Esophagus muscularis mucosa (tissue), 4 donors: ENCODE measurements around the gene CTDSP1. TPM values are rescaled to one million over a fixed set of nuclear protein-coding genes. Genes with fewer than 3 reads are reported as not detected.

Experiments
- DNase-seq: peaks from one replicate; pipeline ENCODE4 v3.0.0-alpha.2; 2017; ENCODE audit errors: extremely low spot score
- H3K27ac ChIP-seq, 4 donors: fragments of 200-600 bp; sonication (generic); replicated peaks in 1 of 4; 1 replicate in 3 of 4; 2 replicates in 1 of 4; pipeline ENCODE4 v1.5.1; 2016 to 2019; ENCODE audit warnings: mild to moderate bottlenecking in 1 of 4
- H3K27me3 ChIP-seq, 4 donors: fragments of 200-600 bp; sonication (generic); one replicate each; pipeline versions ENCODE4 v1.5.1 to v1.6.0; 2016 to 2019
- H3K36me3 ChIP-seq, 4 donors: fragments of 200-600 bp; sonication (generic); one replicate each; pipeline ENCODE4 v1.5.1; 2016 to 2019
- H3K4me1 ChIP-seq, 4 donors: fragments of 200-600 bp; sonication (generic); one replicate each; pipeline ENCODE4 v1.5.1; 2016 to 2019
- H3K4me3 ChIP-seq, 4 donors: fragments of 200-600 bp; sonication (generic); 1 replicate in 2 of 4; 2 replicates in 2 of 4; pipeline ENCODE4 v1.5.1; 2016 to 2019; ENCODE audit warnings: mild to moderate bottlenecking in 4 of 4, moderate library complexity in 1 of 4
- H3K9me3 ChIP-seq, 4 donors: fragments of 200-600 bp; sonication (generic); 1 replicate in 3 of 4; 2 replicates in 1 of 4; pipeline ENCODE4 v1.5.1; 2016 to 2019
- EP300 ChIP-seq: sonication (generic); formaldehyde crosslinking; IDR thresholded peaks from one replicate; pipeline ENCODE4 v1.6.1; 2017; ENCODE audit warnings: antibody characterized with exemption
- POLR2A ChIP-seq: fragments of 450-650 bp; IDR thresholded peaks from one replicate; pipeline ENCODE4 v1.6.1; 2017; ENCODE audit warnings: antibody characterized with exemption, moderate library complexity, mild to moderate bottlenecking, low read depth
- POLR2AphosphoS5 ChIP-seq, 2 donors: sonication (generic); formaldehyde crosslinking; IDR thresholded peaks; one replicate each; pipeline ENCODE4 v1.6.1; 2017; ENCODE audit warnings: antibody characterized with exemption in 2 of 2
- WGBS: methylation state at CpG from one replicate; pipeline ENCODE4 v1.1.5; 2018; 5-methylcytosine and 5-hydroxymethylcytosine counted together
- intact Hi-C: fragments of 100-400 bp; cut with DNase I; formaldehyde crosslinking; loops from one replicate; pipeline ENCODE4 v1.15.1; 2023
- total RNA-seq, 4 donors: library from RNA; depleted of rRNA; stranded (reverse); fragments of >200 nt; gene quantifications; one replicate each; pipeline versions ENCODE4 v1.1.0 to v1.2.1, GENCODE V29; 2016
- TF ChIP-seq, protein P1 (sequence below), 3 experiments: fragments of 200-600 bp in 2 of 3; fragments of 450-650 bp in 1 of 3; sonication (generic) in 2 of 3; IDR thresholded peaks; one replicate each; pipeline ENCODE4 v1.5.1; 2017 to 2019; ENCODE audit warnings: antibody characterized with exemption in 3 of 3, mild to moderate bottlenecking in 2 of 3, moderate library complexity in 1 of 3

CTDSP1 gene
- total RNA-seq, 4 donors from 2014 or later, result 121 to 176 (median 137) TPM

DNA sequence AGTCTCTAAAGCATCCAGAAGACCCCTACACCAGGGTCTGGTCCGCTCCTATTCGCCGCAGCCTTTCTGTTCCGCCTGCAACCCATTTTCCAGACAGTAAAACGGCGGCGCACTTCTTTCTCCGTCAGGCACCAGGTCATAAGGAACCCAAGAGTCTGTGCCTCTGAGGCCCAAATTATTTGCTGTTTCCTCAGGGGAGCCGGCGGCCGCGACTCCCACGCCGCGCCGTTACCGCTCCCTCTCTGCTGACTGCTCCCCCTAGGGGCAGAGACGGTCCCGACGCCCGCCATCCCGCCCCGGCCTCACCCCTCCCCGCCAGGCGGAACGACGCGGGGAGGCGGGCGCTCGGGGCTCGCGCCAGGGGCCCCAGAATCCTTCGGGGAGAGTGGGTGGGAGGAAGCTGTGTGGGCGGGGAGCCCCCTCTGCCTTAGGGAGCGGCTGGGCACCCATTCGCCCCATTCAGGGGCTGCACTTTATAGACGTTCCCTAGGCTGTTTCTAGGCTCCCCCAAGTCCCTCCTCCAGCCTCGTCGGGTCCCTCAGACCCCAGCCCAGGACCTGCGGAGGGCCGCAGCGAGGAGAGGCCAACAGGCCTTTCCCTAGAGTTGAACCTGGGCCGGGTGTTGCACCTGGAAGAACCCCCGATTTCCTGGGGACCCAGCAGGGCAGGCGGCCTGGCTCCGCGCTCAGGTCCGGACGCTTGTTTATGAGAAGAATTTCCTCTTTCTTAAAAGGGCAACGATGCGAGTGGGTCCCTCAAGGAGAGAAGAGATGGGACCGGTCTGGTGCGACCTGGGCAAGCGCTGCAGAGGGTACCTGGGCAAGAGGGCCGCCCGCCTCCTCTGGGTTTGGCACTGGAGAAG, 3.6 kb upstream of the CTDSP1 start:
- Histone ChIP-seq H3K27ac (peak overlapping the region; percentile 98 to 100 (median 100)), H3K4me1 (peaks cover 17 to 41% (median 37%) of the 10 kb centered on the region in 4 donors), H3K4me3 (peak overlapping the region; percentile 88 to 96 (median 93)), H3K36me3 (peaks cover 0 to under 1% (median 0%) of the 10 kb centered on the region in 4 donors), H3K27me3 (no peaks in the 10 kb centered on the region), H3K9me3 (no peaks in the 10 kb centered on the region)
- DNase-seq, result peak; percentile 97
- 2% methylated on average over 33 of the region's 57 CpGs for WGBS
- TF ChIP-seq POLR2AphosphoS5 (IDR thresholded peaks at IDR 0.05), result peak; percentile 88 to 90
- no peak for TF ChIP-seq EP300
- TF ChIP-seq POLR2A, result peak; percentile 23
- TF ChIP-seq, protein P1, sequence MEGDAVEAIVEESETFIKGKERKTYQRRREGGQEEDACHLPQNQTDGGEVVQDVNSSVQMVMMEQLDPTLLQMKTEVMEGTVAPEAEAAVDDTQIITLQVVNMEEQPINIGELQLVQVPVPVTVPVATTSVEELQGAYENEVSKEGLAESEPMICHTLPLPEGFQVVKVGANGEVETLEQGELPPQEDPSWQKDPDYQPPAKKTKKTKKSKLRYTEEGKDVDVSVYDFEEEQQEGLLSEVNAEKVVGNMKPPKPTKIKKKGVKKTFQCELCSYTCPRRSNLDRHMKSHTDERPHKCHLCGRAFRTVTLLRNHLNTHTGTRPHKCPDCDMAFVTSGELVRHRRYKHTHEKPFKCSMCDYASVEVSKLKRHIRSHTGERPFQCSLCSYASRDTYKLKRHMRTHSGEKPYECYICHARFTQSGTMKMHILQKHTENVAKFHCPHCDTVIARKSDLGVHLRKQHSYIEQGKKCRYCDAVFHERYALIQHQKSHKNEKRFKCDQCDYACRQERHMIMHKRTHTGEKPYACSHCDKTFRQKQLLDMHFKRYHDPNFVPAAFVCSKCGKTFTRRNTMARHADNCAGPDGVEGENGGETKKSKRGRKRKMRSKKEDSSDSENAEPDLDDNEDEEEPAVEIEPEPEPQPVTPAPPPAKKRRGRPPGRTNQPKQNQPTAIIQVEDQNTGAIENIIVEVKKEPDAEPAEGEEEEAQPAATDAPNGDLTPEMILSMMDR (IDR thresholded peaks at IDR 0.05), result peak; percentile 94 to 98 (median 97)
- intact Hi-C loops, result loop anchor here (2.0 to 5.0 kb wide), 2 partner anchors 105 to 124 kb away; partner anchors contain the start of genes AAMP and PNKD

DNA sequence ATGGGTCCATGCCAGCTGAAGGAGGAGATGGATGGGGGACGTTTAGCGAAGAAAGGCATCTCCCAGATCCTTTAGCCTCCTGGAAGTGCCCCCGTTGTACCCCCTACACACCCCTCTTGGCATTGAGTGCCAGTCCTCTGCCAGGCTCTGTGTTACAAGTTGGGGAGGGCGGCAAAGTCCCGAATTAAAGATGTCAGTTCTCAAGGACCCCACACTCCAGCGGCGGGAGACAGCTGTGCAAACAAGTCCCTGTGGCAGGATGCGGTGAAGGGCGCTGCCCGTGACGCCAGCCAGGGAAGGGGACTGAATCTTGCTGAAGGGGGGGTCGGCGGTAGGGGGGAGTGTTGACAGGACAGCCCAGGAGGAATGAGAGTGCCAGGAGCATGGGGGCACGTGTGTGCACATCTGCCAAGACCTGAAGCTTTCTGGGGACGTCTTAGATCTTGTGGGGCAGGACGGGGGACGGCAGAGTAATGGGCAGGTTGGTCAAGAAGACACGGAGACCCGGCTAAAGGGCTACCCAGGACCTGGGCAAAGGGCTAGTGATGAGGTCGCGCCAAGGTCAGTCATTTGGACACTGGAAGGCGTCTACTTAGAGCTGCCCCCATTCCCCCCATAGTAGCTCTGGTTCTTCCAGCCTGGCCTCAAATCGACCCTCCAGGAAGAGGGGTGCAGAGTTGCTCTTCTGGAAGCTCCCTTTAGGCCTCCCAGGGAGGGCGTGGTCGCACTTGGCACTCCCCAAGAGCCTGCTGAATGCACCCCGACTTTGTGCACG, 2.8 kb upstream of the CTDSP1 start:
- Histone ChIP-seq H3K27ac (peak overlapping the region; percentile 98 to 100 (median 100)), H3K9me3 (no peaks in the 10 kb centered on the region), H3K4me3 (peak overlapping the region; percentile 88 to 96 (median 93)), H3K27me3 (no peaks in the 10 kb centered on the region), H3K36me3 (peaks cover 0 to 9% (median 6%) of the 10 kb centered on the region in 4 donors), H3K4me1 (peaks cover 25 to 50% (median 45%) of the 10 kb centered on the region in 4 donors)
- WGBS, result 5% methylated on average over 25 of the region's 27 CpGs
- intact Hi-C loops, result loop anchor here (2.0 to 5.0 kb wide), 2 partner anchors 106 to 125 kb away; partner anchors contain the start of genes AAMP and PNKD
- TF ChIP-seq POLR2AphosphoS5 (IDR thresholded peaks at IDR 0.05) (no peak), POLR2A (no peak), EP300 (no peak)
- TF ChIP-seq, protein P1 (IDR thresholded peaks at IDR 0.05), result no peak
- peak; percentile 95 for DNase-seq

DNA sequence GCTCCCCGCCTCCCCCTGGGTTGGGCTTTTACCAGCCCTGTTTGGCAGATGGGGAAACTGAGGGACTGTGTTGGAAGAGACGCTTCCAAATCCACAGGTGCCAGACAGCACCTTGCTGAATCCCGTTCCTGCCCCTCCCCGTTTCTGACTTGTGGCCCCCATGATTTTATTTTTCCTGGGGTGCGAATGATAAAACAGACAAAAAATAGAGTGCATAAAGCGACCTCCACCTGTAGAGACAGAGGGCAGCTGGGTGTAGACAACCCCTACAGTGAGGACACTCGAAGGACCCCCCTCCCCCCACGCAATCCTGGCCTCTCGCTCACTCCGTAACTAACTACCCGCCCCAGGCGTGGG, 2.2 kb upstream of the CTDSP1 start:
- Histone ChIP-seq H3K4me1 (peaks cover 30 to 55% (median 50%) of the 10 kb centered on the region in 4 donors), H3K27ac (peak overlapping the region; percentile 98 to 100 (median 100)), H3K4me3 (peak overlapping the region; percentile 88 to 96 (median 93)), H3K9me3 (no peaks in the 10 kb centered on the region), H3K36me3 (peaks cover 5 to 14% (median 12%) of the 10 kb centered on the region in 4 donors), H3K27me3 (no peaks in the 10 kb centered on the region)
- no peak for DNase-seq
- TF ChIP-seq EP300, result no peak
- TF ChIP-seq, protein P1 (IDR thresholded peaks at IDR 0.05), result no peak
- no peak for TF ChIP-seq POLR2A
- no peak for TF ChIP-seq POLR2AphosphoS5 (IDR thresholded peaks at IDR 0.05)
- intact Hi-C loops, result loop anchor here (2.0 to 5.0 kb wide), 2 partner anchors 107 to 125 kb away; partner anchors contain the start of genes AAMP and PNKD
- 12% methylated on average over 12 of the region's 12 CpGs for WGBS

DNA sequence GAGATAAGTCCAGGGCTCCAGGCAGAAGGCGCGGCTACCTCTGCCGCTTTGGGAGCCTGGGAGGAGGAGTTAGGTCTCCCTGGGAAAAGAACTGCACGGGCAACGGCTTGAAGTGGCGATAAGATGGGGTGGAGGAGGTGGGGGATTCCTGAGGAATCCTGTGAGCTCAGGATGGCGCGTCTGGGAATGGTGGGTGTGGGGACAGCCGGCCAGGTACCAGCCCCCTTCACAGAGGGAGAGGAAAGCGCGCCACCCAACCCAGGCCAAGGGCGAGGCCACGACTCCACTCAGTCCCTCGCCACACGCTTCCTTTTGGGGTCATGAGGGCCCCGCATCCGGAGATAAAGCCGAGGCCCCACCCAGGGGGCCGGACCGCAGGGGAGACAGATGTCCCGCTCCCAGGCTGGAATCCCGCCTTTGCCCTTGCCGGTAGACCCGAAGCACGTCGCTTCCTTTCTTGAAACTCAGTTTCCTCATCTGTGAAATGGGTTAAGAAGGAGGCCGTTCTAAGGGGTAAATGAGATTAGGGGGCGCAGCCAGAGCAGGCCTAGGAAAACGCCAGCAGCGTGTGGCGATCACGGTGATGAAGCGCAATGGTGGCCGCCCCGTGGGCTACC, 1.7 kb upstream of the CTDSP1 start:
- peak; percentile 17 to 56 for TF ChIP-seq POLR2AphosphoS5 (IDR thresholded peaks at IDR 0.05)
- TF ChIP-seq, protein P1 (IDR thresholded peaks at IDR 0.05), result no peak
- H3K4me3 ChIP-seq, result peak overlapping the region; percentile 88 to 96 (median 93)
- H3K4me1 ChIP-seq, result peaks cover 34 to 60% (median 55%) of the 10 kb centered on the region in 4 donors
- WGBS, result 2% methylated on average over 23 of the region's 35 CpGs
- H3K27me3 ChIP-seq, result no peaks in the 10 kb centered on the region
- no peaks in the 10 kb centered on the region for H3K9me3 ChIP-seq
- peak overlapping the region; percentile 98 to 100 (median 100) for H3K27ac ChIP-seq
- intact Hi-C loops, result loop anchor here (2.0 to 5.0 kb wide), 2 partner anchors 107 to 126 kb away; partner anchors contain the start of genes AAMP and PNKD
- H3K36me3 ChIP-seq, result peaks cover 8 to 19% (median 17%) of the 10 kb centered on the region in 4 donors
- no peak for DNase-seq
